K562 (cell line): Measurements from ENCODE around the gene ZDHHC8.

Source experiments
- EP300 ChIP-seq: IDR thresholded peaks from 2 replicates; pipeline ENCODE4 v1.6.1; 2012; ENCODE audit warnings: low read length, improper control_type of control experiment
- HDAC2 ChIP-seq: fragments of 450-650 bp; IDR thresholded peaks from 2 replicates; pipeline ENCODE4 v1.6.1; 2016; ENCODE audit warnings: mild to moderate bottlenecking
- HNRNPH1 ChIP-seq: fragments of 200-400 bp; formaldehyde crosslinking; optimal IDR thresholded peaks from 2 replicates; pipeline ENCODE3; 2017; ENCODE audit warnings: low read depth, mild to moderate bottlenecking, low read length, moderate library complexity
- HNRNPUL1 ChIP-seq: fragments of 200-400 bp; formaldehyde crosslinking; IDR thresholded peaks from 2 replicates; pipeline ENCODE4 v1.6.1; 2017; ENCODE audit warnings: low read length
- IRF2 ChIP-seq: sonication (generic); formaldehyde crosslinking; IDR thresholded peaks from 2 replicates; pipeline ENCODE4 v1.8.1; 2022; ENCODE audit warnings: mild to moderate bottlenecking, missing genetic modification reagents
- NFE2L1 ChIP-seq: fragments of 450-650 bp; IDR thresholded peaks from 2 replicates; pipeline ENCODE4 v1.6.1; 2016; ENCODE audit warnings: missing genetic modification characterization, low read depth, mild to moderate bottlenecking, missing compliant biosample characterization, moderate library complexity, borderline replicate concordance
- RFX5 ChIP-seq: IDR thresholded peaks from 2 replicates; pipeline ENCODE4 v1.6.1; 2011; ENCODE audit warnings: low read depth, mild to moderate bottlenecking, improper control_type of control experiment, low read length
- ZNF354B ChIP-seq: fragments of 250-450 bp; sonication (Bioruptor Pico); IDR thresholded peaks from 2 replicates; pipeline ENCODE4 v1.4.0; 2020
- ZNF766 ChIP-seq: fragments of 200-800 bp; sonication (Bioruptor generic); conservative IDR thresholded peaks from 2 replicates; pipeline ENCODE4 v1.6.1; 2016; ENCODE audit warnings: missing genetic modification characterization, missing compliant biosample characterization
- TF ChIP-seq, protein P1 (sequence below): fragments of 450-650 bp; formaldehyde crosslinking; IDR thresholded peaks from 2 replicates; pipeline ENCODE4 v1.4.0; 2022; ENCODE audit warnings: missing genetic modification characterization

DNA sequence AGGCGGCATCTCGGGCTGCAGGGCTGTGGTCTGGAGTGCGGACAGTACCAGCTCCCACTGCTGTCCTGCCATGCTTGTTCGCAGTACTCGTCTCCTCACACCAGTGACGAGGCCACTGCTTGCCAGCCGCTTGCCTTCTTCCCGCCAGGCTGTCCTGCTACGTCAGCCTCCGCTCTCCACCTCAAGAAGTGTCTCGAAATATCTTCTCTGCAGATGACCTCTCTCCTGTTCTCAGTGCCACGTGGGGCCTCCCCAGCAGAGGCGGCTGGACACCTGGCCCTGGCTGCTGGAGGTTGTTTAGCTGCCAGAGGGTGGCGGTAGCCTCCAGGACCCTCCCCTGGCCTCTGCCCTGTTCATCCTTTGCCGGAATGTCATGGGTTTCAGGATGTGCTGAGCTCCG lies 22.3 kb downstream of the ZDHHC8 start:
- TF ChIP-seq EP300 (no peak), HNRNPUL1 (no peak), ZNF354B (CRISPR knock-in tag) (no peak), NFE2L1 (tag) (no peak), IRF2 (no peak), RFX5 (no peak), HNRNPH1 (no peak), ZNF766 (CRISPR knock-in tag) (no peak), HDAC2 (no peak)
- TF ChIP-seq, protein P1, sequence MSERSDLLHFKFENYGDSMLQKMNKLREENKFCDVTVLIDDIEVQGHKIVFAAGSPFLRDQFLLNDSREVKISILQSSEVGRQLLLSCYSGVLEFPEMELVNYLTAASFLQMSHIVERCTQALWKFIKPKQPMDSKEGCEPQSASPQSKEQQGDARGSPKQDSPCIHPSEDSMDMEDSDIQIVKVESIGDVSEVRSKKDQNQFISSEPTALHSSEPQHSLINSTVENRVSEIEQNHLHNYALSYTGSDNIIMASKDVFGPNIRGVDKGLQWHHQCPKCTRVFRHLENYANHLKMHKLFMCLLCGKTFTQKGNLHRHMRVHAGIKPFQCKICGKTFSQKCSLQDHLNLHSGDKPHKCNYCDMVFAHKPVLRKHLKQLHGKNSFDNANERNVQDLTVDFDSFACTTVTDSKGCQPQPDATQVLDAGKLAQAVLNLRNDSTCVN: no peak
